H1 (cell line): ENCODE measurements around the gene OAS3. TPM values are rescaled to one million over a fixed set of nuclear protein-coding genes. Genes with fewer than 3 reads are reported as not detected.

Experiments used
- CTCF ChIA-PET: fragments of 300-600 bp; sonication (Branson Sonifier 250); formaldehyde crosslinking; loops from one replicate; lab custom pipeline; 2021; ENCODE audit not compliant: partially characterized antibody; lab: Charles Lee
- POLR2A ChIA-PET: fragments of 300-600 bp; sonication (Branson Sonifier 250); formaldehyde crosslinking; loops from one replicate; lab custom pipeline; 2021; ENCODE audit warnings: inconsistent platforms; ENCODE audit not compliant: partially characterized antibody; lab: Charles Lee
- DNase-seq, 2 experiments: peaks; one replicate each; pipeline versions ENCODE4 v3.0.0 to v3.0.0-alpha.2; 2010 to 2022; ENCODE audit warnings: low spot score in 2 of 2, low read depth in 1 of 2, mixed read lengths in 1 of 2
- FAIRE-seq: peaks from 2 replicates; lab custom pipeline; 2011; peaks lifted over from hg19 to GRCh38; lab: Jason Lieb, UNC
- H2AFZ ChIP-seq: 2 replicates; pipeline ENCODE4 v1.8.1; 2012; ENCODE audit warnings: low read length, inconsistent platforms
- H2AK5ac ChIP-seq: 2 replicates; pipeline ENCODE4 v1.6.1; 2013; ENCODE audit warnings: low read depth, low read length
- H2BK120ac ChIP-seq: replicated peaks from 2 replicates; pipeline ENCODE3; 2013; ENCODE audit warnings: low read depth, low read length, inconsistent platforms
- H2BK12ac ChIP-seq: 2 replicates; pipeline ENCODE4 v1.6.1; 2013; ENCODE audit warnings: low read depth, low read length
- H2BK15ac ChIP-seq: 2 replicates; pipeline ENCODE4 v1.6.1; 2013; ENCODE audit warnings: low read length
- H2BK20ac ChIP-seq: 2 replicates; pipeline ENCODE4 v1.6.1; 2013; ENCODE audit warnings: low read length
- H2BK5ac ChIP-seq: 2 replicates; pipeline ENCODE4 v1.6.1; 2013; ENCODE audit warnings: low read depth, low read length
- H3K14ac ChIP-seq: 2 replicates; pipeline ENCODE4 v1.6.1; 2013; ENCODE audit warnings: inconsistent platforms; ENCODE audit not compliant: insufficient read length
- H3K18ac ChIP-seq: 2 replicates; pipeline ENCODE4 v1.6.1; 2013; ENCODE audit warnings: low read length; ENCODE audit errors: extremely low read depth
- H3K23ac ChIP-seq: 2 replicates; pipeline ENCODE4 v1.6.1; 2013; ENCODE audit warnings: inconsistent platforms; ENCODE audit not compliant: insufficient read length
- H3K23me2 ChIP-seq: 2 replicates; pipeline ENCODE4 v1.6.1; 2013; ENCODE audit warnings: low read depth, low read length
- H3K27ac ChIP-seq: 2 replicates; pipeline ENCODE4 v1.6.1; 2011; ENCODE audit warnings: low read depth, low read length, inconsistent platforms
- H3K27me3 ChIP-seq, 4 experiments: replicated peaks in 1 of 4; 1 replicate in 1 of 4; 2 replicates in 3 of 4; pipeline versions ENCODE4 v1.6.1 to v1.8.1; 2011 to 2013; ENCODE audit warnings: low read length in 3 of 4, mild to moderate bottlenecking in 3 of 4, inconsistent platforms in 2 of 4, mixed read lengths in 2 of 4, moderate library complexity in 1 of 4; ENCODE audit not compliant: control insufficient read depth in 3 of 4, insufficient read depth in 3 of 4; ENCODE audit errors: extremely low read depth in 1 of 4
- H3K36me3 ChIP-seq, 4 experiments: 2 replicates each; pipeline versions ENCODE4 v1.6.1 to v1.8.1; 2011 to 2013; ENCODE audit warnings: mild to moderate bottlenecking in 4 of 4, low read length in 3 of 4, moderate library complexity in 2 of 4, control low read depth in 1 of 4, inconsistent platforms in 1 of 4; ENCODE audit not compliant: insufficient read depth in 4 of 4, control insufficient read depth in 2 of 4
- H3K4ac ChIP-seq: replicated peaks from 2 replicates; pipeline ENCODE3; 2013; ENCODE audit warnings: low read length, low read depth, mixed read lengths, inconsistent platforms; ENCODE audit not compliant: insufficient read length
- H3K4me1 ChIP-seq, 4 experiments: replicated peaks in 1 of 4; 1 replicate in 1 of 4; 2 replicates in 3 of 4; pipeline versions ENCODE4 v1.6.1 to v1.8.1; 2011 to 2013; ENCODE audit warnings: low read length in 3 of 4, inconsistent platforms in 2 of 4, mixed read lengths in 1 of 4; ENCODE audit not compliant: insufficient read depth in 4 of 4, control insufficient read depth in 3 of 4
- H3K4me2 ChIP-seq, 2 experiments: 2 replicates each; pipeline versions ENCODE4 v1.6.1 to v1.8.1; 2011 to 2013; ENCODE audit warnings: low read depth in 2 of 2, low read length in 2 of 2, control low read depth in 1 of 2, inconsistent platforms in 1 of 2, mild to moderate bottlenecking in 1 of 2; ENCODE audit not compliant: insufficient read depth in 1 of 2
- H3K4me3 ChIP-seq, 4 experiments: fragments of 200-600, 300-600 bp in 1 of 4; sonication (generic), shearing (Covaris generic), sonication (Bioruptor Twin) in 1 of 4; 2 replicates each; pipeline versions ENCODE4 v1.5.1 to v1.8.1; 2011 to 2016; ENCODE audit warnings: low read length in 4 of 4, low read depth in 3 of 4, control low read depth in 2 of 4, inconsistent platforms in 2 of 4, mild to moderate bottlenecking in 2 of 4, mixed read lengths in 1 of 4, moderate library complexity in 1 of 4; ENCODE audit not compliant: insufficient read depth in 2 of 4; ENCODE audit errors: extremely low read depth in 1 of 4
- H3K56ac ChIP-seq: replicated peaks from 2 replicates; pipeline ENCODE3; 2013; ENCODE audit warnings: low read depth, mild to moderate bottlenecking, mixed read lengths, low read length, inconsistent platforms; ENCODE audit not compliant: insufficient read length
- H3K79me1 ChIP-seq: 2 replicates; pipeline ENCODE4 v1.6.1; 2013; ENCODE audit warnings: low read depth, low read length, control low read depth
- H3K79me2 ChIP-seq, 2 experiments: 2 replicates each; pipeline versions ENCODE4 v1.6.1 to v1.8.1; 2012 to 2013; ENCODE audit warnings: low read length in 2 of 2, mild to moderate bottlenecking in 2 of 2, inconsistent platforms in 1 of 2; ENCODE audit not compliant: insufficient read depth in 2 of 2, control insufficient read depth in 1 of 2
- H3K9ac ChIP-seq, 4 experiments: replicated peaks in 1 of 4; 1 replicate in 1 of 4; 2 replicates in 3 of 4; pipeline versions ENCODE4 v1.6.1 to v1.8.1; 2011 to 2013; ENCODE audit warnings: low read depth in 3 of 4, low read length in 3 of 4, control low read depth in 2 of 4, mild to moderate bottlenecking in 2 of 4, moderate library complexity in 2 of 4, inconsistent platforms in 1 of 4; ENCODE audit errors: extremely low read depth in 1 of 4
- H3K9me3 ChIP-seq, 2 experiments: 2 replicates each; pipeline versions ENCODE4 v1.6.1 to v1.8.1; 2012 to 2013; ENCODE audit warnings: mild to moderate bottlenecking in 2 of 2, moderate library complexity in 2 of 2, control low read depth in 1 of 2, inconsistent platforms in 1 of 2, low read depth in 1 of 2, low read length in 1 of 2, mixed read lengths in 1 of 2; ENCODE audit not compliant: insufficient read depth in 2 of 2
- H4K20me1 ChIP-seq, 2 experiments: replicated peaks in 1 of 2; 2 replicates each; pipeline versions ENCODE3 to v1.8.1; 2011 to 2013; ENCODE audit warnings: inconsistent platforms in 2 of 2, low read length in 2 of 2, mild to moderate bottlenecking in 1 of 2; ENCODE audit not compliant: insufficient read depth in 2 of 2, control insufficient read depth in 1 of 2
- H4K5ac ChIP-seq: 2 replicates; pipeline ENCODE4 v1.6.1; 2013; ENCODE audit warnings: low read length, low read depth, mixed read lengths, inconsistent platforms; ENCODE audit not compliant: insufficient read length
- H4K8ac ChIP-seq: 2 replicates; pipeline ENCODE4 v1.8.0; 2013; ENCODE audit warnings: mild to moderate bottlenecking, moderate library complexity, low read length, inconsistent platforms; ENCODE audit not compliant: insufficient read depth; ENCODE audit errors: extremely low read depth
- H4K91ac ChIP-seq: replicated peaks from 2 replicates; pipeline ENCODE3; 2013; ENCODE audit warnings: low read length, mixed read lengths, inconsistent platforms; ENCODE audit not compliant: insufficient read length
- ASH2L ChIP-seq: fragments of 200-600, 300-600 bp; sonication (generic); IDR thresholded peaks from one replicate; pipeline ENCODE4 v1.7.1; 2017; ENCODE audit warnings: low read length
- CBX8 ChIP-seq: fragments of 300-800, 300-1000 bp; sonication (generic); IDR thresholded peaks from 2 replicates; pipeline ENCODE4 v1.7.1; 2016; ENCODE audit warnings: low read depth, low read length, borderline replicate concordance
- EP300 ChIP-seq, 2 experiments: IDR thresholded peaks; 1 replicate in 1 of 2; 2 replicates in 1 of 2; pipeline ENCODE4 v1.6.1; 2011 to 2012; ENCODE audit warnings: low read depth in 2 of 2, low read length in 2 of 2, mild to moderate bottlenecking in 2 of 2, borderline replicate concordance in 1 of 2, inconsistent platforms in 1 of 2, moderate library complexity in 1 of 2
- GTF2F1 ChIP-seq: IDR thresholded peaks from 2 replicates; pipeline ENCODE4 v1.6.1; 2012; ENCODE audit warnings: low read depth, low read length, improper control_type of control experiment, borderline replicate concordance
- POLR2AphosphoS5 ChIP-seq: IDR thresholded peaks from 2 replicates; pipeline ENCODE4 v1.6.1; 2011; ENCODE audit warnings: low read depth, low read length
- RAD21 ChIP-seq, 2 experiments: IDR thresholded peaks in 1 of 2; conservative IDR thresholded peaks in 1 of 2; 2 replicates each; pipeline ENCODE4 v1.6.1; 2011; ENCODE audit warnings: low read depth in 2 of 2, low read length in 2 of 2, improper control_type of control experiment in 1 of 2, inconsistent platforms in 1 of 2, mild to moderate bottlenecking in 1 of 2, moderate library complexity in 1 of 2
- SP4 ChIP-seq: IDR thresholded peaks from 2 replicates; pipeline ENCODE4 v1.6.1; 2012; ENCODE audit warnings: low read length, inconsistent platforms
- YY1 ChIP-seq: IDR thresholded peaks from 2 replicates; pipeline ENCODE4 v1.6.1; 2011; ENCODE audit warnings: low read depth, mild to moderate bottlenecking, low read length
- ZNF274 ChIP-seq: IDR thresholded peaks from 2 replicates; pipeline ENCODE4 v1.7.0; 2012; ENCODE audit warnings: low read length, borderline replicate concordance; ENCODE audit errors: extremely low read depth
- WGBS, 2 experiments: shearing (Covaris generic) in 1 of 2; methylation state at CpG; one replicate each; pipeline versions ENCODE4 v1.1.6 to v1.1.7; 2013 to 2015; ENCODE audit warnings: low lambda C conversion rate in 2 of 2, mixed read lengths in 2 of 2, inconsistent platforms in 1 of 2, low coverage in 1 of 2, missing lambda C conversion rate in 1 of 2; ENCODE audit not compliant: insufficient replicate concordance in 2 of 2, insufficient coverage in 1 of 2, insufficient read length in 1 of 2; ENCODE audit errors: extremely low coverage in 1 of 2, missing lambda C conversion rate in 1 of 2; 5-methylcytosine and 5-hydroxymethylcytosine counted together
- polyA plus RNA-seq, 7 experiments: library from polyadenylated mRNA; depleted of rRNA in 3 of 7; stranded (reverse) in 5 of 7; unstranded in 2 of 7; fragments of >200 nt in 5 of 7; fragments of 200-250 nt in 2 of 7; gene quantifications; 1 replicate in 5 of 7; 2 replicates in 1 of 7; 4 replicates in 1 of 7; pipeline versions ENCODE4 v1.2.1 to v1.2.3, GENCODE V29; 2011 to 2013; ENCODE audit warnings: missing spikeins in 2 of 7, mixed read lengths in 2 of 7
- total RNA-seq: library from RNA; stranded (reverse); fragmentation: NEBNext Ultra II Directional; extraction: Animal tissue kit (Norgen Biotek cat#: 25700); gene quantifications from 2 replicates; pipeline ENCODE4 v1.2.1, GENCODE V29; 2021

The OAS3 gene
- total and polyA plus RNA-seq, 2 of the 8 experiments (the other 6 are each of a cell fraction or from before 2014, with no cell fraction given) = 0.73 to 3.7 TPM

- Histone ChIP-seq H2BK15ac (no peak overlapping the region), H3K36me3 (no peaks in the 10 kb centered on the region), H3K4me1 (no peaks in the 10 kb centered on the region; a peak in 1 of 7 replicates), H3K9me3 (peaks cover 0 to 12% of the 10 kb centered on the region in 2 experiments; a peak in 2 of 4 replicates), H3K27ac (no peak overlapping the region), H4K20me1 (no peaks in the 10 kb centered on the region), H4K8ac (no peak overlapping the region), H2BK120ac (no peak overlapping the region), H3K14ac (no peak overlapping the region), H4K5ac (no peak overlapping the region), H3K79me2 (no peaks in the 10 kb centered on the region), H3K27me3 (peaks cover 0 to 1% (median 0%) of the 10 kb centered on the region in 4 experiments; a peak in 1 of 7 replicates), H3K4me2 (no peak overlapping the region), H3K23ac (no peak overlapping the region), H4K91ac (no peak overlapping the region), H2BK20ac (no peak overlapping the region), H2BK12ac (no peak overlapping the region), H3K79me1 (no peaks in the 10 kb centered on the region), H3K23me2 (no peaks in the 10 kb centered on the region), H3K56ac (no peak overlapping the region), H2BK5ac (no peak overlapping the region), H3K18ac (no peak overlapping the region), H2AK5ac (no peak overlapping the region), H2AFZ (no peak overlapping the region), H3K4ac (no peak overlapping the region), H3K4me3 (no peak overlapping the region), H3K9ac (no peak overlapping the region)
- whole genome bisulfite sequencing, 2 experiments = 58% methylated on average over 3 of the region's 3 CpGs; no CpG with 5 or more reads in 1 of the 2 experiments
- ChIA-PET CTCF (interaction anchor here (1.5 kb wide), 1 partner anchor 35 kb away, joined by 6 read pairs; no protein-coding TSS in a partner anchor), POLR2A (interaction anchor here (0.7 kb wide), 1 partner anchor 16 kb away, joined by 3 read pairs; no protein-coding TSS in a partner anchor)
- FAIRE-seq (no peak), DNase-seq (no peak)
- no peak for TF ChIP-seq EP300 (IDR thresholded peaks at IDR 0.05; ENCODE audit: borderline replicate concordance in 1 of 2, low read depth in 2 of 2, low read length in 2 of 2)
- TF ChIP-seq SP4 = no peak
- TF ChIP-seq GTF2F1 = no peak
- no peak for TF ChIP-seq ASH2L
- TF ChIP-seq YY1 = no peak
- no peak for TF ChIP-seq ZNF274
- TF ChIP-seq POLR2AphosphoS5 = no peak
- no peak for TF ChIP-seq RAD21 (IDR thresholded peaks at IDR 0.05 in 1 of 2, conservative IDR thresholded peaks at IDR 0.05 in 1 of 2; ENCODE audit: low read depth in 2 of 2, low read length in 2 of 2)
- no peak for TF ChIP-seq CBX8
These were observed 10.8 kb upstream of the OAS3 start for GRCh38 chr12:112927475-112927874.
